ENCODE data around the gene TSPAN4. TPM values are rescaled to one million over a fixed set of nuclear protein-coding genes. Genes with fewer than 3 reads are reported as not detected.

TSPAN4 gene
- total and polyA plus RNA-seq, 9 of the 15 experiments (the other 6 are each of a cell fraction or from before 2014, with no cell fraction given): 0.07 to 31.0 (median 15.7) TPM

GRCh38 chr11:858053-858761 is 15.6 kb downstream of the TSPAN4 start (continued):
- no peak for TF ChIP-seq MED1 (CRISPR knock-in tag; IDR thresholded peaks at IDR 0.05; ENCODE audit: borderline replicate concordance)
- no peak for TF ChIP-seq CLOCK (CRISPR knock-in tag; IDR thresholded peaks at IDR 0.05; ENCODE audit: borderline replicate concordance)
- peak; percentile 7; the same call in 1 of the 2 replicates for TF ChIP-seq STAT5A (IDR thresholded peaks at IDR 0.05; ENCODE audit: borderline replicate concordance, low read length)
- no peak for TF ChIP-seq PRPF4 (IDR thresholded peaks at IDR 0.05; ENCODE audit: insufficient read depth, low read depth, low read length, poor library complexity, severe bottlenecking)
- TF ChIP-seq ZNF24 (IDR thresholded peaks at IDR 0.05): no peak
- TF ChIP-seq ZNF12 (CRISPR knock-in tag; IDR thresholded peaks at IDR 0.05): no peak
- no peak for TF ChIP-seq FOXK2 (conservative IDR thresholded peaks at IDR 0.05 in 1 of 2, IDR thresholded peaks at IDR 0.05 in 1 of 2; ENCODE audit: low read depth in 2 of 2)
- no peak for TF ChIP-seq CEBPG (CRISPR knock-in tag; IDR thresholded peaks at IDR 0.05)
- no peak for TF ChIP-seq CEBPG (tag; conservative IDR thresholded peaks at IDR 0.05 in 1 of 2, IDR thresholded peaks at IDR 0.05 in 1 of 2)

Data from K562 (cell line).